Ramos (cell line): Measurements from ENCODE around the gene RFFL.
"Not testable (repeated sequence)": the region's sequence is repeated elsewhere in the genome, so short reads cannot be mapped to it uniquely, and the experiment has no call there.

Experiments used
- in situ Hi-C: fragments of 300-500 bp; cut with MboI; formaldehyde crosslinking; loops from one replicate; pipeline ENCODE4 v1.14.3; 2022; ENCODE audit warnings: low sequenced_read_pairs; ENCODE audit not compliant: unreplicated experiment

Gene RFFL, protein sequence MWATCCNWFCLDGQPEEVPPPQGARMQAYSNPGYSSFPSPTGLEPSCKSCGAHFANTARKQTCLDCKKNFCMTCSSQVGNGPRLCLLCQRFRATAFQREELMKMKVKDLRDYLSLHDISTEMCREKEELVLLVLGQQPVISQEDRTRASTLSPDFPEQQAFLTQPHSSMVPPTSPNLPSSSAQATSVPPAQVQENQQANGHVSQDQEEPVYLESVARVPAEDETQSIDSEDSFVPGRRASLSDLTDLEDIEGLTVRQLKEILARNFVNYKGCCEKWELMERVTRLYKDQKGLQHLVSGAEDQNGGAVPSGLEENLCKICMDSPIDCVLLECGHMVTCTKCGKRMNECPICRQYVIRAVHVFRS

DNA sequence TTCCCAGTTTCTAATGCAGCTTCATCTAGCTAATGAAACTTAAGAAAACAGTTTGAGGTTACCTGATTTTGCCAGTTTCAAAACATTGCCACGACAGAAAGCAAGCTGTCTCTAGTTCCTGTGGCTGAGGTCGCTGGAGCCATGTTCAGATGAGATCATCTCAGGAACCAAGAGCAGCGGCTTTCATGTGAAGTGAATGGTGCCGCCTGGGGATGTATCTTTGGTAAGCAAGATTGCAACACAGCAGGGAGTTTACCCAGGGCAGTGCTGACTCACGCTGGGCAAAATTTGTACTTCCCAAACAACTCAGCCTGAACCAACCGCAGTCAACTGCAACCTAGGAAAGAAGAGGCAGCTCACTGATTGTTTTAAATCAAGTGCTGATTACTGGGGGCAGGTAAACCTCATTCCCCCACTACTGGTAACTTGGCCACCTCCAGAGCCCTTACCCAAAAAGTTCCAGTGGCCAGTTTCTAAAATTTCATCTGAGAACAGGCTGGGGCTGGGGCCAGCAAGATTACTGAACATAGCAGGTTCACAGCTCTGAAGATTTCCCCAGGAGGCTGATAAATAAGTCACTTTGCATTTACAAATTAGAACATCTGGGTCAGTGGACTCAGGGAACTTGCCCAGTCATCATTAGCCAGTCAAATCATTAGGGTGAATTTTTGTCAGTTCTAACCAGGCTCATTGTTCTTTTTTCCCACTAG, at the start of gene RFFL:
RFFL (minus strand) TSS at position 194 of the 710 bp plus-strand sequence. CDS start 37,154 bp downstream, outside the sequence.
- in situ Hi-C loops: no loop called here

- in situ Hi-C loops: loop anchor here (25.0 kb wide), 1 partner anchor 573 kb away; no protein-coding TSS in a partner anchor
Observed at GRCh38 chr17:35110791-35111190, 47.3 kb upstream of the RFFL start.

- in situ Hi-C loops: loop anchor here (25.0 kb wide), 1 partner anchor 568 kb away; no protein-coding TSS in a partner anchor
Observed at GRCh38 chr17:35104844-35105450, 41.4 kb upstream of the RFFL start.

DNA sequence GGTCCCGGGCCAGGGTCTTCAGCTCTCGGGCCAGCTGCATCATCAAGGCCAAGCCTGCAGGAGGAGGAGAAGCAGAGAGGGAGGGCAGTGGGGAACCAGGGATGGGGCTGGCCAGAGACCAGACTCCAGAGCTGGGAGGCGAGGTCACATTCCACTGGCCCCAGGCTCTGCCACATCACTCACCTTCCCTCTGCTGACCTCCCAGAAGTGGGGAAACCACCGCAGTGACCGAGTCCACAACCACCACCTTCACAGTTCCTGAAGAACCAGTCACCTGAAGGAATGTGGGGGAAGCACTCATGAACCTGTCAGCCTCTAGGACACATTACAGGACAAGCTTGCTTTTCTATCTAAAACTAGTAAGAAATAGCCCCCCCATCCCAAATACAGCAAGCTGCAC, 39.8 kb upstream of the RFFL start:
- in situ Hi-C loops: loop anchor here (25.0 kb wide), 1 partner anchor 566 kb away; no protein-coding TSS in a partner anchor

GRCh38 chr17:35101725-35102124, 38.2 kb upstream of the RFFL start:
- in situ Hi-C loops: loop anchor here (25.0 kb wide), 1 partner anchor 564 kb away; no protein-coding TSS in a partner anchor

- in situ Hi-C loops: loop anchor here (25.0 kb wide), 1 partner anchor 564 kb away; no protein-coding TSS in a partner anchor
Observed at GRCh38 chr17:35101036-35101435, 37.5 kb upstream of the RFFL start.

DNA sequence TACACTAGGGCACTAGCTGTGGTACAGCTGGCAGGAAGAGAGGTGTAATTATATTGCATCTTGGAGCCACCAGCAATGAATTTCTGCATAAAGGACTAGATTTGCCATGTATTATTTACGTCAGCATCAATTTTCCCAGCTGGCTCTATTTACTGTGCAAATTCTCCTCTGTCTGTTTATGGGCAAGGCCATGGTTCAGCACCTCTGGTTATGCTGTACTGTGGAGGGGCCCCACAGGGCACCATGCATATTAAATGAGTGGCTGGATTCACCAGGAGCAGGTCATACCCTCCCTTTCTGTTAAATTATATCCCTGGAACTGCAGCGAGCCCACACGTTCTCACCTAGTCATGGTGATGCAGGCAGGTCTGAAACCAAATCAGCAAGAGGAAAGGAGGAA, 36.4 kb upstream of the RFFL start:
- in situ Hi-C loops: loop anchor here (25.0 kb wide), 1 partner anchor 563 kb away; no protein-coding TSS in a partner anchor

GRCh38 chr17:35097776-35098175, 34.3 kb upstream of the RFFL start:
- in situ Hi-C loops: no loop called here

- in situ Hi-C loops: no loop called here
Observed at GRCh38 chr17:35095741-35096140, 32.2 kb upstream of the RFFL start.

- in situ Hi-C loops: no loop called here
Observed at GRCh38 chr17:35094902-35095301, 31.4 kb upstream of the RFFL start.

GRCh38 chr17:35090707-35091106, 27.2 kb upstream of the RFFL start:
- in situ Hi-C loops: not testable (repeated sequence)

- in situ Hi-C loops: no loop called here
Observed at GRCh38 chr17:35089586-35090296, 26.2 kb upstream of the RFFL start.

DNA sequence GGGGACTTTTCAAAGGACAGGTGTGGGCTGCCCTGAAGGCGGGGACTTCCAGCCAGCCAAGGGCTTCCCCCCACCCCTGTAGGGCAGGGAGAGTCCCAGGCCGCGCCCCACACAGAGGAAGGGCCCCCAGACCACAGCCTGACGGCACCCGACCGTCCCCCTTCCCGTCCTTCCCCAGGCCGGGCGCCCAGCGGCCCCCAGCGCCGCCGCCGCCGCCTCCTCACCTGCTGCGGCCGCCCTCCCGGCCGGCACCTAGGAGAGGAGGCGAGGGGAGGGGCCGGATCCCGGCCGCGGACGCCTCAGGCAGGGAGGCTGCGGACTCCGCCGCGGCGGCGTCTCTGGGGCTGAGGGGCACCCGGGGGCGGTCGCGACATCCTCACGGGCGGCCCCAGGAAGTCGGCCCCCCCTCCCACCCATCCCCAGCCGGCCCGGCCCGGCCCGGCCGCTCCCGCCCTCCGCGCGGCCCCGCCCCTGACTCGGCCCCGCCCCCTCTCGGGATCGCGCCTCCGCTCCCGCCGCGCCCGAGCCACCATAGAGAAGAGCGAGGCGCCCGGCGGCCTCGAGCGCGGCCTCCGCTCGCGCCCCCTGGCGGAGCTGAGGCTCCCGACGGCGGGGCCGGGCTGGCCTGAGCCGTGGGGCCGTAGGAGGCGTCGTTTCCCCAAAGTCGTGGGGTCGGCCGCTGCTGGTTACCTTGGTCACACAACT, 25.5 kb upstream of the RFFL start:
- in situ Hi-C loops: no loop called here

- in situ Hi-C loops: no loop called here
Observed at GRCh38 chr17:35088356-35088880, 24.9 kb upstream of the RFFL start.

- in situ Hi-C loops: no loop called here
Observed at GRCh38 chr17:35087731-35088355, 24.3 kb upstream of the RFFL start.

DNA sequence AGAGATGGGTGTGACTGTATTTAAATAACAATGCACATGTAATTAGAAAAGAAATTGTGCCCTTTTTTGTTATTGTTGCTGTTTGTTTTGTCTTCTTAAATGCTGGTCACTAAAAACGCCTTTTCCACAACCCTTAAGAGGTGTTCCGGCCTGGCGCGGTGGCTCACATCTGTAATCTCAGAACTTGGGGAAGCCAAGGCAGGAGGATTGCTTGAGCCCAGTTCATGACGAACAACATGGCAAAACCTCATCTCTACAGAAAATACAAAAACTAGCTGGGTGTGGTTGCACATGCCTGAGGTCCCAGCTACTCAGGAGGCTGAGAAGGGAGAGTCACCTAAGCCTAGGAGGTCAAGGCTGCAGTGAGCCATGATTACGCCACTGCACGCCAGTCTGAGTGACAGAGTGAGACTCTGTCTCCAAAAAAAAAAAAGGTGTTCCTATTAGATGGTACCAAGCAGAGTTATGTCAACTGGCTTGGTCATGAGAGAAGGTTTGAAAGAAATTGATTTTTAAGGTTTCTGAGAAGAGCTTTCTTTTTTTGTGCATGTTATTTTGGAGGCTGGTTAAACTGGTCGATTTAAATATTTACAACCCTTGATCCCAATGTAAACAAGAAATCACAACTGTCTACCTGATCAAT, 23.5 kb upstream of the RFFL start:
- in situ Hi-C loops: no loop called here

DNA sequence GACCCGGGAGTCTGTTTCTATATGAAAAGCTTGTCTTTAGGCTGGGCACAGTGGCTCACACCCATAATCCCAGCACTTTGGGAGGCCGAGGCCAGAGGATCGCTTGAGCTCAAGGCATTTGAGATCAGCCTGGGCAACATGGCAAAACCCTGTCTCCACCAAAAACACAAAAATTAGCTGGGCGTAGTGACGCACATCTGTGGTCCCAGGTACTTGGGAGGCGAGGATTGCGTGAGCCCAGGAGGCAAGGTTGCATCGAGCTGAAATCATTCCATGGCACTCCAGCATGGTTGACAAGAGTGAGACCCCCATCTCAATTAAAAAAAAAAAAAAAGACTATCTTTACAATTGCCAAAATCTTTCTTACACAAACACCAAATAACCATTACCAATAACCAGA, 22.7 kb upstream of the RFFL start:
- in situ Hi-C loops: no loop called here

DNA sequence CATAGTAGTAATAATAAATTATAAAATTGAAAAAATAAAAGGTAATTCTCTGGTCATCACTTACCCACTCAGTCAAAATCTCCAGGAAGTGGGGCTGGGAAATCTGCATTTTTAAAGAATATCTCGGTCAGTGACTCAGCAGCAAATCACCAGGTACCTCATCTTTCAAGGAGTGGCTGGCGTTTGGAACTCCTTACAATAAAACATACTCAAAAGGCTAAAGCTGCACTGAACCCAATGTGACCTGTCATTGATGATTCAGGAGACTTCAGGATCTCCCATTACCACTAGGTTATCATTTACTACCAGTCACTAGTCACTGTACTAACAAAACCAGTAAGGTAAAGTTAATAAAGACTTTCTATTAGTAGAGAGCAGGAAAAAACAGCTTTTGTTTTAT, 21.5 kb upstream of the RFFL start:
- in situ Hi-C loops: no loop called here
